Mononuclear cell (primary cell): ENCODE results near the gene SRSF2. TPM values are rescaled to one million over a fixed set of nuclear protein-coding genes. Genes with fewer than 3 reads are reported as not detected.
"Not testable (repeated sequence)": the region's sequence is repeated elsewhere in the genome, so short reads cannot be mapped to it uniquely, and the experiment has no call there.

ENCODE experiments used
- H3K27me3 ChIP-seq: 2 replicates; pipeline ENCODE4 v1.6.0; 2011; ENCODE audit warnings: low read length, control low read depth; ENCODE audit not compliant: insufficient read depth
- H3K4me1 ChIP-seq: 2 replicates; pipeline ENCODE4 v1.5.1; 2011; ENCODE audit warnings: mild to moderate bottlenecking, low read length, control low read depth; ENCODE audit not compliant: insufficient read depth
- H3K4me3 ChIP-seq: 2 replicates; pipeline ENCODE4 v1.5.1; 2011; ENCODE audit warnings: mild to moderate bottlenecking, low read length, moderate library complexity
- H3K9me3 ChIP-seq: 2 replicates; pipeline ENCODE4 v1.5.1; 2011; ENCODE audit warnings: low read depth, mild to moderate bottlenecking, control low read depth, low read length
- total RNA-seq: library from RNA; depleted of rRNA; stranded (reverse); fragments of >200 nt; gene quantifications from one replicate; pipeline ENCODE4 v1.2.3, GENCODE V29; 2012

The SRSF2 gene
- total RNA-seq, 1 donor = 288 TPM

GRCh38 chr17:76747716-76748363 lies 10.7 kb upstream of the SRSF2 start:
- Histone ChIP-seq H3K4me1 (peaks cover 4% of the 10 kb centered on the region), H3K9me3 (no peaks in the 10 kb centered on the region), H3K4me3 (no peak overlapping the region), H3K27me3 (no peaks in the 10 kb centered on the region)

GRCh38 chr17:76745785-76746184 lies 8.7 kb upstream of the SRSF2 start:
- H3K4me1 ChIP-seq, H3K27me3 ChIP-seq, H3K9me3 ChIP-seq, H3K4me3 ChIP-seq: not testable (repeated sequence)

- Histone ChIP-seq H3K9me3 (no peaks in the 10 kb centered on the region), H3K4me1 (no peaks in the 10 kb centered on the region), H3K4me3 (no peak overlapping the region), H3K27me3 (no peaks in the 10 kb centered on the region)
These were observed 7.6 kb upstream of the SRSF2 start for GRCh38 chr17:76744747-76745146.

- Histone ChIP-seq H3K27me3 (no peaks in the 10 kb centered on the region), H3K4me3 (no peak overlapping the region), H3K4me1 (peaks cover 10% of the 10 kb centered on the region), H3K9me3 (no peaks in the 10 kb centered on the region)
These were observed 5.8 kb upstream of the SRSF2 start for GRCh38 chr17:76742958-76743357.

- peaks cover 16% of the 10 kb centered on the region for H3K4me1 ChIP-seq
- H3K9me3 ChIP-seq = no peaks in the 10 kb centered on the region
- H3K4me3 ChIP-seq = no peak overlapping the region
- no peaks in the 10 kb centered on the region for H3K27me3 ChIP-seq
These were observed 3.4 kb upstream of the SRSF2 start for GRCh38 chr17:76740329-76741118.

- peaks cover 25% of the 10 kb centered on the region for H3K4me1 ChIP-seq
- not testable (repeated sequence) for H3K27me3 ChIP-seq, H3K9me3 ChIP-seq, H3K4me3 ChIP-seq
These were observed 2.5 kb upstream of the SRSF2 start for GRCh38 chr17:76739568-76740115.

GRCh38 chr17:76738468-76738850 lies 1.3 kb upstream of the SRSF2 start:
- H3K4me1 ChIP-seq = peaks cover 37% of the 10 kb centered on the region
- no peaks in the 10 kb centered on the region for H3K27me3 ChIP-seq
- H3K9me3 ChIP-seq = no peaks in the 10 kb centered on the region
- peak overlapping the region; percentile 98 for H3K4me3 ChIP-seq

- Histone ChIP-seq H3K27me3 (no peaks in the 10 kb centered on the region), H3K4me1 (peaks cover 43% of the 10 kb centered on the region), H3K4me3 (peak within 1 kb of the TSS; percentile 98), H3K9me3 (no peaks in the 10 kb centered on the region)
These were observed 741 bp upstream of the SRSF2 start, which contains the start of gene MFSD11 for GRCh38 chr17:76737676-76738467. Gene MFSD11, plus strand, starts transcription at chr17:76738119. Its CDS starts 234 bp downstream, at chr17:76738353.

- H3K4me3 ChIP-seq = peak overlapping the region; percentile 98
- no peaks in the 10 kb centered on the region for H3K27me3 ChIP-seq
- no peaks in the 10 kb centered on the region for H3K9me3 ChIP-seq
- peaks cover 54% of the 10 kb centered on the region for H3K4me1 ChIP-seq
These were observed 616 bp downstream of the SRSF2 start for GRCh38 chr17:76736349-76737081.

- Histone ChIP-seq H3K4me3 (peak overlapping the region; percentile 98), H3K4me1 (peaks cover 54% of the 10 kb centered on the region), H3K27me3 (no peaks in the 10 kb centered on the region)
These were observed 1.4 kb downstream of the SRSF2 start for GRCh38 chr17:76735586-76736348.

GRCh38 chr17:76735006-76735405 lies 2.1 kb downstream of the SRSF2 start:
- H3K27me3 ChIP-seq = no peaks in the 10 kb centered on the region
- H3K4me3 ChIP-seq = peak overlapping the region; percentile 8
- no peaks in the 10 kb centered on the region for H3K9me3 ChIP-seq
- peaks cover 55% of the 10 kb centered on the region for H3K4me1 ChIP-seq

More at GRCh38 chr17:76735586-76736348, 1.4 kb downstream of the SRSF2 start:
- no peaks in the 10 kb centered on the region for H3K9me3 ChIP-seq

- Histone ChIP-seq H3K27me3 (no peaks in the 10 kb centered on the region), H3K4me3 (no peak overlapping the region), H3K4me1 (peaks cover 62% of the 10 kb centered on the region), H3K9me3 (no peaks in the 10 kb centered on the region)
These were observed 2.9 kb downstream of the SRSF2 start for GRCh38 chr17:76734080-76734840.

- Histone ChIP-seq H3K4me3 (no peak overlapping the region), H3K9me3 (no peaks in the 10 kb centered on the region), H3K27me3 (no peaks in the 10 kb centered on the region), H3K4me1 (peaks cover 64% of the 10 kb centered on the region)
These were observed 3.5 kb downstream of the SRSF2 start for GRCh38 chr17:76733618-76733957.
